OCI-LY7 (cell line): ENCODE data around the gene VIT. TPM values are rescaled to one million over a fixed set of nuclear protein-coding genes. Genes with fewer than 3 reads are reported as not detected.

ENCODE experiments used
- BruUV-seq: library from RNA; stranded (reverse); fragments of 400-500 nt; replicated peaks from 2 replicates; lab custom pipeline; 2021; lab: Mats Ljungman, UMichigan
- CTCF ChIA-PET: fragments of 300-600 bp; sonication (Branson Sonifier 250); formaldehyde crosslinking; loops from one replicate; lab custom pipeline; 2022; ENCODE audit warnings: antibody characterized with exemption; ENCODE audit not compliant: unreplicated experiment; lab: Charles Lee
- POLR2A ChIA-PET: fragments of 300-600 bp; sonication (Branson Sonifier 250); formaldehyde crosslinking; loops from one replicate; lab custom pipeline; 2022; ENCODE audit warnings: antibody characterized with exemption; lab: Charles Lee
- DNase-seq: peaks from one replicate; pipeline ENCODE4 v3.0.0-alpha.2; 2015; ENCODE audit warnings: low spot score
- H2AFZ ChIP-seq: fragments of 200-600 bp; sonication (generic), shearing (Covaris generic); 2 replicates; pipeline ENCODE4 v1.6.1; 2014; ENCODE audit warnings: mild to moderate bottlenecking, antibody characterized with exemption, low read length, moderate library complexity
- H3K27ac ChIP-seq: fragments of 200-600 bp; sonication (generic); 2 replicates; pipeline ENCODE4 v1.5.1; 2014; ENCODE audit warnings: mixed run types, low read depth, mild to moderate bottlenecking, moderate library complexity, low read length, inconsistent platforms; ENCODE audit not compliant: poor library complexity, severe bottlenecking
- H3K36me3 ChIP-seq: fragments of 200-600 bp; sonication (generic); 2 replicates; pipeline ENCODE4 v1.6.1; 2014; ENCODE audit warnings: mild to moderate bottlenecking, antibody characterized with exemption, low read length, moderate library complexity, mixed read lengths; ENCODE audit not compliant: insufficient read depth
- H3K4me1 ChIP-seq: fragments of 200-600 bp; sonication (generic); 2 replicates; pipeline ENCODE4 v1.5.1; 2014; ENCODE audit warnings: mild to moderate bottlenecking, low read length; ENCODE audit not compliant: insufficient read depth, poor library complexity, severe bottlenecking
- H3K4me2 ChIP-seq: fragments of 200-600 bp; sonication (generic); 2 replicates; pipeline ENCODE4 v1.6.1; 2014; ENCODE audit warnings: mild to moderate bottlenecking, low read length
- H3K4me3 ChIP-seq: fragments of 200-600 bp; sonication (generic); 2 replicates; pipeline ENCODE4 v1.5.1; 2014; ENCODE audit warnings: mild to moderate bottlenecking, low read depth, low read length; ENCODE audit not compliant: poor library complexity, severe bottlenecking
- H3K79me2 ChIP-seq: fragments of 200-600 bp; sonication (generic); 2 replicates; pipeline ENCODE4 v1.6.1; 2016; ENCODE audit warnings: low read depth, mild to moderate bottlenecking, low read length, moderate library complexity, mixed read lengths; ENCODE audit not compliant: insufficient read depth
- H3K9me2 ChIP-seq: fragments of 200-600 bp; sonication (generic); 2 replicates; pipeline ENCODE4 v1.6.1; 2016; ENCODE audit warnings: mild to moderate bottlenecking, low read length, mixed read lengths; ENCODE audit not compliant: insufficient read depth
- H3K9me3 ChIP-seq: fragments of 200-600 bp; sonication (generic); 2 replicates; pipeline ENCODE4 v1.6.1; 2014; ENCODE audit warnings: mild to moderate bottlenecking, mixed run types, low read length, mixed read lengths
- H4K20me1 ChIP-seq: fragments of 200-600 bp; sonication (generic); 2 replicates; pipeline ENCODE4 v1.6.1; 2014; ENCODE audit warnings: mild to moderate bottlenecking, antibody characterized with exemption, low read length, moderate library complexity, mixed read lengths; ENCODE audit not compliant: insufficient read depth
- EZH2phosphoT487 ChIP-seq: fragments of 200-600 bp; sonication (generic); IDR thresholded peaks from 2 replicates; pipeline ENCODE4 v1.6.1; 2018; ENCODE audit warnings: low read depth, borderline replicate concordance, mild to moderate bottlenecking, mixed run types, antibody characterized with exemption, low read length, moderate library complexity, mixed read lengths
- intact Hi-C: fragments of 100-400 bp; cut with micrococcal nuclease; formaldehyde crosslinking; loops from one replicate; pipeline ENCODE4 v1.10.0; 2022; ENCODE audit not compliant: unreplicated experiment
- total RNA-seq, 2 experiments: library from RNA; depleted of rRNA in 1 of 2; stranded (reverse); fragments of >200 nt in 1 of 2; shearing (Covaris generic) in 1 of 2; gene quantifications; 2 replicates each; pipeline ENCODE4 v1.2.3, GENCODE V29; 2014 to 2022
- TF ChIP-seq, protein P1 (sequence below): fragments of 200-600 bp; sonication (generic); conservative IDR thresholded peaks from 2 replicates; pipeline ENCODE4 v1.5.1; 2014; ENCODE audit warnings: mild to moderate bottlenecking, antibody characterized with exemption, low read length, moderate library complexity, mixed read lengths

The VIT gene
- total RNA-seq, 2 experiments from 2014 or later: not detected

DNA sequence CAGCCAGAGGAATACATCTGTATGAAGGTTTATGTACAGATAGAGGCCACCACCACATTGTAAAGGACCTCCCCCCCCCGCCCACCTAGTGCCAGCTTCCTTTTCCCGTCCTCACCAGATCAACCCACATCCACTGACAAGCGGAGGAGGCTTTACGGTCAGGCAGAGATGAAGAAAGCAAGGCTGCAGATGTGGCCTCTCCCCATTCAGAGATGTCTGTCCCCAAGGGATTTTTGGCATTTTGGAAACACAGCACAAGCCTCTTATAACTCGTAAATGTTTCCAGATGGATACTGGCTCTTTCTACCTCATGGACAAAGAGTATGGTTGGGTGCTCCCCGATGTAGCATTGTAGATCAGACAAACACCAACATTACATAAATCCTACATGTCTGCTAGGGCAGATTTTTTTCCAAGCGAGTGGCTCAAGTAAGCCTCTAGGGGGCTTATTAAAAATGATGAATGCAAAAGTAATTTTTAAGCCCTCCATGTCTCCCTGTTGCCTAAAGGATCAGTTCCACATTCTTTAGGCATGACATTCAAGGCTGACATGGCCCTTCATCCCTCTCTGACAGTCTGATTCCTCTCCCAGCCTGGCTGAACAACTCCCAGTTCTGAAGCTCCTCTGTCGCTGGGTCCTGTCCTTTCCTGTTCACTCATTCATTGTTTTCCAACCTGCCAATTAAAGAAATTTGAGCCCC is 11.7 kb downstream of the VIT start:
- no peak overlapping the region for H3K4me2 ChIP-seq
- H3K4me3 ChIP-seq: no peak overlapping the region
- no peak overlapping the region for H2AFZ ChIP-seq
- ChIA-PET CTCF (no interaction called here), POLR2A (interaction anchor here (1.7 kb wide), 1 partner anchor 12 kb away, joined by 6 read pairs; the partner anchor contains the start of gene VIT)
- DNase-seq: no peak
- H3K79me2 ChIP-seq: no peaks in the 10 kb centered on the region
- no peak overlapping the region for H3K27ac ChIP-seq
- no peaks in the 10 kb centered on the region for H3K36me3 ChIP-seq
- H3K9me3 ChIP-seq: 0 out of 2 replicates have a peak, but pooled peaks cover 5% of the 10 kb centered on the region
- H4K20me1 ChIP-seq: no peaks in the 10 kb centered on the region
- no TSS peak for BruUV-seq
- TF ChIP-seq, protein P1, sequence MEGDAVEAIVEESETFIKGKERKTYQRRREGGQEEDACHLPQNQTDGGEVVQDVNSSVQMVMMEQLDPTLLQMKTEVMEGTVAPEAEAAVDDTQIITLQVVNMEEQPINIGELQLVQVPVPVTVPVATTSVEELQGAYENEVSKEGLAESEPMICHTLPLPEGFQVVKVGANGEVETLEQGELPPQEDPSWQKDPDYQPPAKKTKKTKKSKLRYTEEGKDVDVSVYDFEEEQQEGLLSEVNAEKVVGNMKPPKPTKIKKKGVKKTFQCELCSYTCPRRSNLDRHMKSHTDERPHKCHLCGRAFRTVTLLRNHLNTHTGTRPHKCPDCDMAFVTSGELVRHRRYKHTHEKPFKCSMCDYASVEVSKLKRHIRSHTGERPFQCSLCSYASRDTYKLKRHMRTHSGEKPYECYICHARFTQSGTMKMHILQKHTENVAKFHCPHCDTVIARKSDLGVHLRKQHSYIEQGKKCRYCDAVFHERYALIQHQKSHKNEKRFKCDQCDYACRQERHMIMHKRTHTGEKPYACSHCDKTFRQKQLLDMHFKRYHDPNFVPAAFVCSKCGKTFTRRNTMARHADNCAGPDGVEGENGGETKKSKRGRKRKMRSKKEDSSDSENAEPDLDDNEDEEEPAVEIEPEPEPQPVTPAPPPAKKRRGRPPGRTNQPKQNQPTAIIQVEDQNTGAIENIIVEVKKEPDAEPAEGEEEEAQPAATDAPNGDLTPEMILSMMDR: peak; percentile 31; the same call in 1 of the 2 replicates
- no peak for TF ChIP-seq EZH2phosphoT487
- intact Hi-C loops: no loop called here
- no peaks in the 10 kb centered on the region for H3K4me1 ChIP-seq
- H3K9me2 ChIP-seq: no peaks in the 10 kb centered on the region

DNA sequence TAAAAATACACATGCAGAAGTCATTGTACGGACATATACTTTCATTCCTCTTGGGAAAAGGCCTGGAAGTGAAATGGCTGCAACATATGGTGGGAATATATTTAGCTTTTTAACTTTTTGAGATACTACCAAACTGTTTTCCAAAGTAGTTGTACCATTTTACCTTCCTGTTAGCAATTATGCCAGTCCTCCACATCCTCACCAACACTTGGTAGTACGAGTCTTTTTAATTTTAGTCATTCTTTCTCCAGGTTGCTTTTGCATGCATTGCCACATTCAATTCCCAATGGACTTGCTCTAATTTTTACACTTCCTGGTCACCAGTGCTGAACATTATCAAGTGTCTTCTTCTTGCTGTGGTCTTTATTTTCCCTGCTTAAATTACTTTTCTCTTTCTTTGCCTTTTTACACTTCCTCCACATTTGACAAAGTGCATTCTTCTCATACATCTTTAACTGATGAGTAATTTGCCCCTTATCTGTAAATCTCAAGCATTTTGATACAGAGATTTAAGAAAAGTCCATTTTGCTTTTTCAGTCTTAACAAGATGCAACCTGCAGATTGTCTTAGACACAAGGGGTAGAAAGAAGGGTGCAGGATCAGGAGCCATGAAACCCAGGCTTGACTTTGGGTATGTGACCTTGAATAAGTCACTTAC is 14.5 kb downstream of the VIT start:
- no peaks in the 10 kb centered on the region for H3K79me2 ChIP-seq
- H2AFZ ChIP-seq: no peak overlapping the region
- H3K27ac ChIP-seq: no peak overlapping the region
- DNase-seq: no peak
- ChIA-PET POLR2A (no interaction called here), CTCF (no interaction called here)
- H3K36me3 ChIP-seq: no peaks in the 10 kb centered on the region
- intact Hi-C loops: no loop called here
- BruUV-seq: no TSS peak
- H3K9me3 ChIP-seq: 0 out of 2 replicates have a peak, but pooled peaks cover 5% of the 10 kb centered on the region
- H4K20me1 ChIP-seq: no peaks in the 10 kb centered on the region
- H3K4me3 ChIP-seq: no peak overlapping the region
- H3K4me2 ChIP-seq: no peak overlapping the region
- no peak for TF ChIP-seq EZH2phosphoT487
- H3K4me1 ChIP-seq: no peaks in the 10 kb centered on the region
- no peaks in the 10 kb centered on the region for H3K9me2 ChIP-seq

DNA sequence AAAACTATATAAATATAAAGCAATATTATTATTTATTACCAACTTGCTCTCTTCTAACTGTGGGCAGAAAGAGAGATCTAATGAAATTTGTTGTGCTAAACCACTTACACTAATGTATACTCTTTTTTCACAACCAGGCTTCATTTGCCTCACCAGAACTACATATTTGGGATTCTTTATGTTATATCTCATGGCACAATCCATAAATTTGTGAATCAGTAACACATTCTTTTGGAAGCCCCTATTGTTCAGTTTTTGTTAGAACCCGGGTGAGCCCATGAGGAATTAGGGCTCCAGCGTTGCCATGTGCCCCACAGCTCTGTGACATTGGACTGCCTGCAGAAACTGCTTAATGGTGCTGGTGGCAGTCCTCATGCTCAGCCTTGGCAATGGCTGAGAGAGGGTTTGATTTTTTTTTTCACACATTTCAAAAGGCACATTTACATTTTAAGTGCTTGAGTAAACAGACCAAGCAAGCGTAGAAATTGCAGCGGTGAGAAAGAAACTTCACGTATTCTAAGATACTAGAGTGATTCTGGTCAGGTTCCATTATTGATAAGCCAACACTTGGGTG is 15.3 kb downstream of the VIT start:
- no peaks in the 10 kb centered on the region for H4K20me1 ChIP-seq

More for the DNA sequence above, 15.3 kb downstream of the VIT start:
- BruUV-seq: no TSS peak
- intact Hi-C loops: no loop called here
- no peaks in the 10 kb centered on the region for H3K4me1 ChIP-seq
- no peaks in the 10 kb centered on the region for H3K79me2 ChIP-seq
- no peak overlapping the region for H2AFZ ChIP-seq
- H3K27ac ChIP-seq: no peak overlapping the region
- no peaks in the 10 kb centered on the region for H3K9me2 ChIP-seq
- ChIA-PET CTCF (no interaction called here), POLR2A (no interaction called here)
- H3K4me3 ChIP-seq: no peak overlapping the region
- DNase-seq: no peak
- TF ChIP-seq EZH2phosphoT487: no peak
- TF ChIP-seq, protein P1: no peak
- H3K9me3 ChIP-seq: 0 out of 2 replicates have a peak, but pooled peaks cover 5% of the 10 kb centered on the region
- no peaks in the 10 kb centered on the region for H3K36me3 ChIP-seq
- H3K4me2 ChIP-seq: no peak overlapping the region
